ENCODE data around the gene FZD8. TPM values are rescaled to one million over a fixed set of nuclear protein-coding genes. Genes with fewer than 3 reads are reported as not detected.

Gene FZD8
- polyA plus RNA-seq, 1 experiment, result 0.18 TPM

- TF ChIP-seq CTCF (IDR thresholded peaks at IDR 0.05; ENCODE audit: insufficient read depth, low read depth, low read length), result no peak
- no peak for DNase-seq (ENCODE audit: low read depth)
- H3K27me3 ChIP-seq (ENCODE audit: control insufficient read depth, insufficient read depth, low read length), result peaks cover 13% of the 10 kb centered on the region
- ChIA-PET CTCF (interaction anchor here (0.7 kb wide), 1 partner anchor 9 kb away, joined by 3 read pairs; no protein-coding TSS in a partner anchor), POLR2A (no interaction called here)
- no peak overlapping the region for H3K4me3 ChIP-seq (ENCODE audit: low read depth, low read length)
- no peaks in the 10 kb centered on the region for H3K36me3 ChIP-seq (ENCODE audit: control insufficient read depth, insufficient read depth, low read length)
These were observed 35.7 kb downstream of the FZD8 start for GRCh38 chr10:35606430-35606829.

GRCh38 chr10:35605191-35605590, 36.9 kb downstream of the FZD8 start, which contains the start of gene GJD4:
Gene GJD4, plus strand, starts transcription at chr10:35605341. Its CDS starts 227 bp downstream, at chr10:35605568.
- TF ChIP-seq CTCF (IDR thresholded peaks at IDR 0.05; ENCODE audit: insufficient read depth, low read depth, low read length), result no peak
- POLR2A ChIA-PET, result no interaction called here
- Histone ChIP-seq H3K4me3 (ENCODE audit: low read depth, low read length) (no peak within 1 kb of the TSS), H3K36me3 (ENCODE audit: control insufficient read depth, insufficient read depth, low read length) (no peaks in the 10 kb centered on the region), H3K27me3 (ENCODE audit: control insufficient read depth, insufficient read depth, low read length) (peaks cover 10% of the 10 kb centered on the region)
- CTCF ChIA-PET, result no interaction called here
- DNase-seq (ENCODE audit: low read depth), result no peak

- Histone ChIP-seq H3K4me3 (ENCODE audit: low read depth, low read length) (no peak overlapping the region), H3K36me3 (ENCODE audit: control insufficient read depth, insufficient read depth, low read length) (no peaks in the 10 kb centered on the region), H3K27me3 (ENCODE audit: control insufficient read depth, insufficient read depth, low read length) (peaks cover 7% of the 10 kb centered on the region)
- POLR2A ChIA-PET, result no interaction called here
- CTCF ChIA-PET, result interaction anchor here (1.1 kb wide), 3 partner anchors 9 to 360 kb away, joined by 3 to 5 read pairs (median 4); no protein-coding TSS in a partner anchor
- TF ChIP-seq CTCF (IDR thresholded peaks at IDR 0.05; ENCODE audit: insufficient read depth, low read depth, low read length), result peak; percentile 18; the same call in 1 of the 2 replicates
- DNase-seq (ENCODE audit: low read depth), result no peak
These were observed 41.9 kb downstream of the FZD8 start for GRCh38 chr10:35600193-35600592.

GRCh38 chr10:35598379-35598778, 43.7 kb downstream of the FZD8 start:
- POLR2A ChIA-PET, result no interaction called here
- CTCF ChIA-PET, result interaction anchor here (0.9 to 1.1 kb wide), 2 partner anchors 18 to 359 kb away, joined by 3 to 4 read pairs; no protein-coding TSS in a partner anchor
- DNase-seq (ENCODE audit: low read depth), result no peak

GRCh38 chr10:35595106-35595505, 47.0 kb downstream of the FZD8 start:
- Histone ChIP-seq H3K4me3 (ENCODE audit: low read depth, low read length) (no peak overlapping the region), H3K27me3 (ENCODE audit: control insufficient read depth, insufficient read depth, low read length) (peaks cover 16% of the 10 kb centered on the region), H3K36me3 (ENCODE audit: control insufficient read depth, insufficient read depth, low read length) (no peaks in the 10 kb centered on the region)
- ChIA-PET CTCF (no interaction called here), POLR2A (no interaction called here)
- TF ChIP-seq CTCF (IDR thresholded peaks at IDR 0.05; ENCODE audit: insufficient read depth, low read depth, low read length), result no peak
- no peak for DNase-seq (ENCODE audit: low read depth)

More at GRCh38 chr10:35598379-35598778, 43.7 kb downstream of the FZD8 start:
- TF ChIP-seq CTCF (IDR thresholded peaks at IDR 0.05; ENCODE audit: insufficient read depth, low read depth, low read length), result peak; percentile 59
- Histone ChIP-seq H3K4me3 (ENCODE audit: low read depth, low read length) (no peak overlapping the region), H3K36me3 (ENCODE audit: control insufficient read depth, insufficient read depth, low read length) (no peaks in the 10 kb centered on the region), H3K27me3 (ENCODE audit: control insufficient read depth, insufficient read depth, low read length) (peaks cover 14% of the 10 kb centered on the region)
